ENCODE measurements around the gene DEFB112.

DEFB112 gene

GRCh38 chr6:50049829-50050228, at the start of gene DEFB112:
Gene DEFB112 (minus strand): TSS chr6:50049929. CDS start chr6:50049869, 60 bp downstream.
- DNase-seq (ENCODE audit: low read depth, low spot score): no peak

GRCh38 chr6:50098641-50098993, 48.9 kb upstream of the DEFB112 start:
- no peak for DNase-seq (ENCODE audit: low read depth, low spot score)

- no peak for DNase-seq (ENCODE audit: low read depth, low spot score)
These were observed 48.4 kb upstream of the DEFB112 start for GRCh38 chr6:50097966-50098640.

GRCh38 chr6:50096296-50096695, 46.6 kb upstream of the DEFB112 start:
- DNase-seq (ENCODE audit: low read depth, low spot score): no peak

GRCh38 chr6:50093938-50094272, 44.2 kb upstream of the DEFB112 start:
- DNase-seq (ENCODE audit: low read depth, low spot score): no peak

- no peak for DNase-seq (ENCODE audit: low read depth, low spot score)
These were observed 43.6 kb upstream of the DEFB112 start for GRCh38 chr6:50093116-50093937.

- no peak for DNase-seq (ENCODE audit: low read depth, low spot score)
These were observed 41.9 kb upstream of the DEFB112 start for GRCh38 chr6:50091641-50092040.

- DNase-seq (ENCODE audit: low read depth, low spot score): no peak
These were observed 40.2 kb upstream of the DEFB112 start for GRCh38 chr6:50089911-50090310.

GRCh38 chr6:50087231-50087954, 37.7 kb upstream of the DEFB112 start:
- no peak for DNase-seq (ENCODE audit: low read depth, low spot score)

- no peak for DNase-seq (ENCODE audit: low read depth, low spot score)
These were observed 27.7 kb upstream of the DEFB112 start for GRCh38 chr6:50077385-50077784.

- DNase-seq (ENCODE audit: low read depth, low spot score): no peak
These were observed 26.7 kb upstream of the DEFB112 start for GRCh38 chr6:50076431-50076830.

- no peak for DNase-seq (ENCODE audit: low read depth, low spot score)
These were observed 22.2 kb upstream of the DEFB112 start for GRCh38 chr6:50071921-50072320.

- DNase-seq (ENCODE audit: low read depth, low spot score): no peak
These were observed 20.4 kb upstream of the DEFB112 start for GRCh38 chr6:50070101-50070500.

- no peak for DNase-seq (ENCODE audit: low read depth, low spot score)
These were observed 12.3 kb upstream of the DEFB112 start for GRCh38 chr6:50062051-50062450.

GRCh38 chr6:50056242-50056641, 6.5 kb upstream of the DEFB112 start:
- DNase-seq (ENCODE audit: low read depth, low spot score): no peak

GRCh38 chr6:50047026-50047425, 2.7 kb downstream of the DEFB112 start:
- DNase-seq (ENCODE audit: low read depth, low spot score): no peak

- DNase-seq (ENCODE audit: low read depth, low spot score): no peak
These were observed 18.8 kb downstream of the DEFB112 start for GRCh38 chr6:50030777-50031562.

- no peak for DNase-seq (ENCODE audit: low read depth, low spot score)
These were observed 19.4 kb downstream of the DEFB112 start for GRCh38 chr6:50030350-50030749.

GRCh38 chr6:50025258-50025657, 24.5 kb downstream of the DEFB112 start:
- no peak for DNase-seq (ENCODE audit: low read depth, low spot score)

GRCh38 chr6:50021894-50022293, 27.8 kb downstream of the DEFB112 start, which contains the start of gene DEFB110:
Gene DEFB110 (minus strand): TSS chr6:50021994. CDS start chr6:50021935, 59 bp downstream.
- no peak for DNase-seq (ENCODE audit: low read depth, low spot score)

GRCh38 chr6:50007819-50008218, 41.9 kb downstream of the DEFB112 start:
- no peak for DNase-seq (ENCODE audit: low read depth, low spot score)

GRCh38 chr6:50003139-50003538, 46.6 kb downstream of the DEFB112 start:
- no peak for DNase-seq (ENCODE audit: low read depth, low spot score)

Data from brain pericyte (primary cell).